K562 (cell line): Measurements from ENCODE around the gene CEP250. TPM values are rescaled to one million over a fixed set of nuclear protein-coding genes. Genes with fewer than 3 reads are reported as not detected.

ENCODE experiments used
- ATAC-seq: fragments of 200-7000 bp; cut with Tn5 transposase; 3 replicates; pipeline ENCODE4 v1.9.1; 2020; ENCODE audit warnings: moderate library complexity
- BruUV-seq: library from RNA; stranded (reverse); fragments of 400-500 nt; replicated peaks from 2 replicates; lab custom pipeline; 2021; lab: Mats Ljungman, UMichigan
- CTCF ChIA-PET: fragments of 300-600 bp; formaldehyde crosslinking; extraction: SDS; loops from one replicate; lab custom pipeline; 2021; ENCODE audit warnings: low intra/inter-chr PET ratio; lab: Yijun Ruan, JAX
- POLR2A ChIA-PET: fragments of 300-600, 350-650 bp; sonication (Branson Sonifier 250); formaldehyde crosslinking; extraction: SDS; loops from one replicate; lab custom pipeline; 2021; ENCODE audit warnings: antibody characterized with exemption, inconsistent platforms; lab: Yijun Ruan, JAX
- DNase-seq, 4 experiments: peaks; one replicate each; pipeline versions ENCODE4 v3.0.0 to v3.0.0-alpha.2; 2011 to 2018; ENCODE audit warnings: low spot score in 3 of 4, mixed read lengths in 3 of 4; ENCODE audit errors: extremely low read depth in 1 of 4
- FAIRE-seq: peaks from 2 replicates; lab custom pipeline; 2011; peaks lifted over from hg19 to GRCh38; lab: Jason Lieb, UNC
- H2AFZ ChIP-seq: 2 replicates; pipeline ENCODE4 v1.6.0; 2011; ENCODE audit warnings: low read depth, low read length, control low read depth, inconsistent platforms
- H3K27ac ChIP-seq: fragments of 200-600 bp; 3 replicates; pipeline ENCODE4 v1.8.0; 2011; ENCODE audit warnings: low read depth, mild to moderate bottlenecking, control low read depth, inconsistent platforms, low read length, moderate library complexity, mixed read lengths; ENCODE audit errors: extremely low read depth
- H3K27me3 ChIP-seq, 2 experiments: fragments of 300-600 bp in 1 of 2; 2 replicates in 1 of 2; 3 replicates in 1 of 2; pipeline versions ENCODE4 v1.6.0 to v1.8.0; 2011; ENCODE audit warnings: inconsistent platforms in 2 of 2, low read length in 2 of 2, mild to moderate bottlenecking in 1 of 2, mixed read lengths in 1 of 2, moderate library complexity in 1 of 2; ENCODE audit not compliant: control insufficient read depth in 2 of 2, insufficient read depth in 2 of 2
- H3K36me3 ChIP-seq: fragments of 300-600 bp; 3 replicates; pipeline ENCODE4 v1.8.0; 2011; ENCODE audit warnings: mild to moderate bottlenecking, low read length, inconsistent platforms; ENCODE audit not compliant: control insufficient read depth, insufficient read depth
- H3K4me1 ChIP-seq, 2 experiments: fragments of 200-600 bp in 1 of 2; replicated peaks in 1 of 2; 2 replicates in 1 of 2; 3 replicates in 1 of 2; pipeline versions ENCODE4 v1.5.1 to v1.8.0; 2011; ENCODE audit warnings: inconsistent platforms in 2 of 2, low read length in 2 of 2, mild to moderate bottlenecking in 1 of 2, mixed read lengths in 1 of 2, moderate library complexity in 1 of 2; ENCODE audit not compliant: control insufficient read depth in 2 of 2, insufficient read depth in 2 of 2
- H3K4me2 ChIP-seq: 2 replicates; pipeline ENCODE4 v1.6.1; 2011; ENCODE audit warnings: low read length, control low read depth, inconsistent platforms, mixed read lengths; ENCODE audit not compliant: insufficient read depth
- H3K4me3 ChIP-seq: fragments of 200-600 bp; sonication (generic), shearing (Covaris generic); 2 replicates; pipeline ENCODE4 v1.5.1; 2016; ENCODE audit warnings: control low read depth, inconsistent platforms
- H3K79me2 ChIP-seq: fragments of 200-600 bp; 3 replicates; pipeline ENCODE4 v1.8.0; 2011; ENCODE audit warnings: low read length, inconsistent platforms; ENCODE audit not compliant: control insufficient read depth, insufficient read depth
- H3K9ac ChIP-seq, 2 experiments: 2 replicates each; pipeline versions ENCODE4 v1.6.0 to v1.6.1; 2011; ENCODE audit warnings: low read depth in 2 of 2, low read length in 2 of 2, control low read depth in 1 of 2, inconsistent platforms in 1 of 2, mild to moderate bottlenecking in 1 of 2, mixed read lengths in 1 of 2; ENCODE audit not compliant: insufficient read depth in 1 of 2
- H3K9me1 ChIP-seq: one replicate; pipeline ENCODE4 v1.6.0; 2011; ENCODE audit warnings: inconsistent platforms, mild to moderate bottlenecking, low read length, moderate library complexity; ENCODE audit not compliant: control insufficient read depth, insufficient read depth
- H3K9me3 ChIP-seq: replicated peaks from 2 replicates; pipeline ENCODE4 v1.5.1; 2011; ENCODE audit warnings: low read depth, low read length, inconsistent platforms; ENCODE audit not compliant: control insufficient read depth, insufficient read depth
- H4K20me1 ChIP-seq: replicated peaks from 2 replicates; pipeline ENCODE4 v1.6.1; 2011; ENCODE audit warnings: low read length, inconsistent platforms, mixed read lengths; ENCODE audit not compliant: control insufficient read depth, insufficient read depth
- CAMTA2 ChIP-seq: fragments of 250-450 bp; sonication (Bioruptor Pico); conservative IDR thresholded peaks from 2 replicates; pipeline ENCODE4 v1.5.1; 2022
- MLLT1 ChIP-seq, 2 experiments: fragments of 450-650 bp; IDR thresholded peaks; 2 replicates each; pipeline ENCODE4 v1.6.1; 2016
- STAT5A ChIP-seq: IDR thresholded peaks from 2 replicates; pipeline ENCODE4 v1.6.1; 2012; ENCODE audit warnings: low read length, inconsistent platforms, borderline replicate concordance
- ZBTB17 ChIP-seq: fragments of 450-650 bp; formaldehyde crosslinking; IDR thresholded peaks from 2 replicates; pipeline ENCODE4 v1.4.0; 2020; ENCODE audit warnings: mild to moderate bottlenecking
- ZNF511 ChIP-seq: sonication (generic); formaldehyde crosslinking; IDR thresholded peaks from 2 replicates; pipeline ENCODE4 v1.8.0; 2022; ENCODE audit warnings: mild to moderate bottlenecking, missing genetic modification reagents
- WGBS: fragments of 100-300 bp; shearing (Covaris generic); methylation state at CpG from one replicate; pipeline ENCODE4 v1.1.6; 2016; ENCODE audit warnings: low coverage, mixed read lengths; ENCODE audit not compliant: insufficient coverage; ENCODE audit errors: missing lambda C conversion rate; 5-methylcytosine and 5-hydroxymethylcytosine counted together
- in situ Hi-C: fragments of 300-500 bp; cut with MboI; formaldehyde crosslinking; loops from 4 replicates; pipeline ENCODE4 v1.15.0; 2018; ENCODE audit warnings: inconsistent platforms, mixed read lengths
- intact Hi-C: fragments of 100-400 bp; cut with micrococcal nuclease; formaldehyde crosslinking; loops from 2 replicates; pipeline ENCODE4 v1.14.2; 2022
- polyA plus RNA-seq, 8 experiments: library from polyadenylated mRNA; depleted of rRNA in 4 of 8; stranded (reverse) in 5 of 8; unstranded in 3 of 8; fragments of >200 nt; fragmentation: Nextera tagmentation in 2 of 8; fragmentation: Illumina TruSeq in 1 of 8; extraction: Ambion mirVana in 2 of 8; extraction: Trizol in 1 of 8; gene quantifications; 2 replicates each; pipeline versions ENCODE4 v1.2.1 to v1.2.3, GENCODE V29; 2011 to 2014; ENCODE audit warnings: inconsistent platforms in 1 of 8, missing spikeins in 1 of 8
- total RNA-seq, 7 experiments: library from RNA; depleted of rRNA in 6 of 7; stranded (reverse); fragments of >200 nt in 6 of 7; fragmentation: Illumina TruSeq in 2 of 7; extraction: Trizol in 2 of 7; gene quantifications; 2 replicates each; pipeline versions ENCODE4 v1.2.1 to v1.2.3, GENCODE V29; 2011 to 2021; ENCODE audit warnings: low replicate concordance in 1 of 7
- TF ChIP-seq, protein P1 (sequence below), 2 experiments: fragments of 150-350 bp in 1 of 2; IDR thresholded peaks; 2 replicates each; pipeline ENCODE4 v1.6.1; 2012 to 2016; ENCODE audit warnings: low read depth in 2 of 2, low read length in 2 of 2, mild to moderate bottlenecking in 1 of 2, moderate library complexity in 1 of 2
- TF ChIP-seq, protein P2 (sequence below), 2 experiments: fragments of 450-650 bp; formaldehyde crosslinking in 1 of 2; IDR thresholded peaks; 2 replicates each; pipeline versions ENCODE4 v1.4.0 to v1.6.1; 2014 to 2020; ENCODE audit warnings: mild to moderate bottlenecking in 2 of 2, borderline replicate concordance in 1 of 2, low read depth in 1 of 2

The CEP250 gene
- total and polyA plus RNA-seq, 9 of the 15 experiments (the other 6 are each of a cell fraction or from before 2014, with no cell fraction given), result 2.5 to 41.9 (median 20.5) TPM

GRCh38 chr20:35476288-35476687 lies 20.9 kb downstream of the CEP250 start:
- no peaks in the 10 kb centered on the region for H3K79me2 ChIP-seq
- intact Hi-C loops, result no loop called here
- no peak overlapping the region for H3K4me3 ChIP-seq
- ChIA-PET CTCF (no interaction called here), POLR2A (interaction anchor here (0.6 to 0.8 kb wide), 3 partner anchors 8 to 117 kb away, joined by 3 to 4 read pairs (median 3); partner anchors contain the start of gene CEP250)
- peaks cover 88% of the 10 kb centered on the region for H3K36me3 ChIP-seq
- H3K4me1 ChIP-seq, result no peaks in the 10 kb centered on the region
- in situ Hi-C loops, result no loop called here
- WGBS, result 82% methylated on average over 4 of the region's 4 CpGs
- H2AFZ ChIP-seq, result no peak overlapping the region
- no peak for ATAC-seq
- no peaks in the 10 kb centered on the region for H3K9me3 ChIP-seq
- BruUV-seq, result no TSS peak
- H4K20me1 ChIP-seq, result no peaks in the 10 kb centered on the region
- TF ChIP-seq, protein P1, sequence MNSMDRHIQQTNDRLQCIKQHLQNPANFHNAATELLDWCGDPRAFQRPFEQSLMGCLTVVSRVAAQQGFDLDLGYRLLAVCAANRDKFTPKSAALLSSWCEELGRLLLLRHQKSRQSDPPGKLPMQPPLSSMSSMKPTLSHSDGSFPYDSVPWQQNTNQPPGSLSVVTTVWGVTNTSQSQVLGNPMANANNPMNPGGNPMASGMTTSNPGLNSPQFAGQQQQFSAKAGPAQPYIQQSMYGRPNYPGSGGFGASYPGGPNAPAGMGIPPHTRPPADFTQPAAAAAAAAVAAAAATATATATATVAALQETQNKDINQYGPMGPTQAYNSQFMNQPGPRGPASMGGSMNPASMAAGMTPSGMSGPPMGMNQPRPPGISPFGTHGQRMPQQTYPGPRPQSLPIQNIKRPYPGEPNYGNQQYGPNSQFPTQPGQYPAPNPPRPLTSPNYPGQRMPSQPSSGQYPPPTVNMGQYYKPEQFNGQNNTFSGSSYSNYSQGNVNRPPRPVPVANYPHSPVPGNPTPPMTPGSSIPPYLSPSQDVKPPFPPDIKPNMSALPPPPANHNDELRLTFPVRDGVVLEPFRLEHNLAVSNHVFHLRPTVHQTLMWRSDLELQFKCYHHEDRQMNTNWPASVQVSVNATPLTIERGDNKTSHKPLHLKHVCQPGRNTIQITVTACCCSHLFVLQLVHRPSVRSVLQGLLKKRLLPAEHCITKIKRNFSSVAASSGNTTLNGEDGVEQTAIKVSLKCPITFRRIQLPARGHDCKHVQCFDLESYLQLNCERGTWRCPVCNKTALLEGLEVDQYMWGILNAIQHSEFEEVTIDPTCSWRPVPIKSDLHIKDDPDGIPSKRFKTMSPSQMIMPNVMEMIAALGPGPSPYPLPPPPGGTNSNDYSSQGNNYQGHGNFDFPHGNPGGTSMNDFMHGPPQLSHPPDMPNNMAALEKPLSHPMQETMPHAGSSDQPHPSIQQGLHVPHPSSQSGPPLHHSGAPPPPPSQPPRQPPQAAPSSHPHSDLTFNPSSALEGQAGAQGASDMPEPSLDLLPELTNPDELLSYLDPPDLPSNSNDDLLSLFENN (IDR thresholded peaks at IDR 0.05; ENCODE audit: low read depth in 2 of 2, low read length in 2 of 2), result peak in 1 of 2 experiments; percentile 79; a peak in 2 of 4 replicates
- peak; percentile 85 for TF ChIP-seq ZBTB17 (CRISPR knock-in tag)
- no peak for TF ChIP-seq CAMTA2
- TF ChIP-seq STAT5A, result no peak
- TF ChIP-seq, protein P2, sequence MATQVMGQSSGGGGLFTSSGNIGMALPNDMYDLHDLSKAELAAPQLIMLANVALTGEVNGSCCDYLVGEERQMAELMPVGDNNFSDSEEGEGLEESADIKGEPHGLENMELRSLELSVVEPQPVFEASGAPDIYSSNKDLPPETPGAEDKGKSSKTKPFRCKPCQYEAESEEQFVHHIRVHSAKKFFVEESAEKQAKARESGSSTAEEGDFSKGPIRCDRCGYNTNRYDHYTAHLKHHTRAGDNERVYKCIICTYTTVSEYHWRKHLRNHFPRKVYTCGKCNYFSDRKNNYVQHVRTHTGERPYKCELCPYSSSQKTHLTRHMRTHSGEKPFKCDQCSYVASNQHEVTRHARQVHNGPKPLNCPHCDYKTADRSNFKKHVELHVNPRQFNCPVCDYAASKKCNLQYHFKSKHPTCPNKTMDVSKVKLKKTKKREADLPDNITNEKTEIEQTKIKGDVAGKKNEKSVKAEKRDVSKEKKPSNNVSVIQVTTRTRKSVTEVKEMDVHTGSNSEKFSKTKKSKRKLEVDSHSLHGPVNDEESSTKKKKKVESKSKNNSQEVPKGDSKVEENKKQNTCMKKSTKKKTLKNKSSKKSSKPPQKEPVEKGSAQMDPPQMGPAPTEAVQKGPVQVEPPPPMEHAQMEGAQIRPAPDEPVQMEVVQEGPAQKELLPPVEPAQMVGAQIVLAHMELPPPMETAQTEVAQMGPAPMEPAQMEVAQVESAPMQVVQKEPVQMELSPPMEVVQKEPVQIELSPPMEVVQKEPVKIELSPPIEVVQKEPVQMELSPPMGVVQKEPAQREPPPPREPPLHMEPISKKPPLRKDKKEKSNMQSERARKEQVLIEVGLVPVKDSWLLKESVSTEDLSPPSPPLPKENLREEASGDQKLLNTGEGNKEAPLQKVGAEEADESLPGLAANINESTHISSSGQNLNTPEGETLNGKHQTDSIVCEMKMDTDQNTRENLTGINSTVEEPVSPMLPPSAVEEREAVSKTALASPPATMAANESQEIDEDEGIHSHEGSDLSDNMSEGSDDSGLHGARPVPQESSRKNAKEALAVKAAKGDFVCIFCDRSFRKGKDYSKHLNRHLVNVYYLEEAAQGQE (IDR thresholded peaks at IDR 0.05; ENCODE audit: borderline replicate concordance), result 0 out of 2 replicates have a peak, but pooled peaks have one; percentile 8
- TF ChIP-seq, protein P2 (CRISPR knock-in tag; IDR thresholded peaks at IDR 0.05; ENCODE audit: low read depth), result no peak
- TF ChIP-seq ZNF511, result no peak
- TF ChIP-seq MLLT1 (IDR thresholded peaks at IDR 0.05), result peak in 1 of 2 experiments; percentile 93; a peak in 2 of 4 replicates
- FAIRE-seq, result no peak
- H3K4me2 ChIP-seq, result no peak overlapping the region
- H3K9ac ChIP-seq, result no peak overlapping the region
- no peak for DNase-seq
- H3K27ac ChIP-seq, result no peak overlapping the region
- H3K9me1 ChIP-seq, result no peaks in the 10 kb centered on the region
- no peaks in the 10 kb centered on the region for H3K27me3 ChIP-seq
